CD8-positive, alpha-beta memory T cell (primary cell): ENCODE results near the gene TRIL. TPM values are rescaled to one million over a fixed set of nuclear protein-coding genes. Genes with fewer than 3 reads are reported as not detected.

Experiments
- CTCF ChIA-PET: fragments of 350-600 bp; sonication (Branson Sonifier 250); formaldehyde crosslinking; loops from one replicate; lab custom pipeline; 2021; ENCODE audit warnings: antibody characterized with exemption; lab: Charles Lee
- POLR2A ChIA-PET: fragments of 350-600 bp; sonication (Branson Sonifier 250); formaldehyde crosslinking; loops from one replicate; lab custom pipeline; 2021; ENCODE audit warnings: antibody characterized with exemption; lab: Charles Lee
- DNase-seq, 5 donors: peaks; one replicate each; pipeline versions ENCODE4 v3.0.0 to v3.0.0-alpha.2; 2020 to 2022; ENCODE audit warnings: mixed read lengths in 1 of 5
- H3K27ac ChIP-seq: one replicate; pipeline ENCODE4 v1.7.0; 2013; ENCODE audit warnings: low read depth, mild to moderate bottlenecking, low read length, moderate library complexity
- H3K27me3 ChIP-seq: 2 replicates; pipeline ENCODE4 v1.7.0; 2013; ENCODE audit warnings: low read length, mild to moderate bottlenecking; ENCODE audit not compliant: insufficient read depth, poor library complexity, severe bottlenecking
- H3K36me3 ChIP-seq: 2 replicates; pipeline ENCODE4 v1.7.0; 2013; ENCODE audit warnings: mild to moderate bottlenecking, low read length, moderate library complexity; ENCODE audit not compliant: insufficient read depth
- H3K4me1 ChIP-seq: 2 replicates; pipeline ENCODE4 v1.7.0; 2013; ENCODE audit warnings: mild to moderate bottlenecking, low read length, moderate library complexity; ENCODE audit not compliant: insufficient read depth
- H3K4me3 ChIP-seq: 2 replicates; pipeline ENCODE4 v1.7.0; 2013; ENCODE audit warnings: mild to moderate bottlenecking, low read length
- H3K9me3 ChIP-seq: 2 replicates; pipeline ENCODE4 v1.7.0; 2013; ENCODE audit warnings: mild to moderate bottlenecking, low read length
- H3K27ac Mint-ChIP-seq, 8 donors: one replicate each; pipeline ENCODE4 v1.8.0; 2020 to 2021; ENCODE audit warnings: mixed read lengths in 8 of 8, mild to moderate bottlenecking in 6 of 8, inconsistent platforms in 3 of 8, moderate library complexity in 3 of 8
- H3K27me3 Mint-ChIP-seq, 2 donors: one replicate each; pipeline ENCODE4 v1.8.0; 2020 to 2021; ENCODE audit warnings: mixed read lengths in 2 of 2, mild to moderate bottlenecking in 1 of 2, moderate library complexity in 1 of 2
- H3K36me3 Mint-ChIP-seq, 3 donors: one replicate each; pipeline ENCODE4 v1.8.0; 2020 to 2021; ENCODE audit warnings: mixed read lengths in 3 of 3, inconsistent platforms in 1 of 3, mild to moderate bottlenecking in 1 of 3
- H3K4me1 Mint-ChIP-seq, 3 donors: one replicate each; pipeline ENCODE4 v1.8.0; 2020 to 2021; ENCODE audit warnings: mixed read lengths in 3 of 3, inconsistent platforms in 1 of 3, mild to moderate bottlenecking in 1 of 3
- H3K4me3 Mint-ChIP-seq, 7 donors: one replicate each; pipeline ENCODE4 v1.8.0; 2020 to 2021; ENCODE audit warnings: mixed read lengths in 7 of 7, mild to moderate bottlenecking in 6 of 7, moderate library complexity in 4 of 7, inconsistent platforms in 2 of 7
- H3K9me3 Mint-ChIP-seq, 5 donors: one replicate each; pipeline ENCODE4 v1.8.0; 2020 to 2022; ENCODE audit warnings: mixed read lengths in 5 of 5, mild to moderate bottlenecking in 3 of 5, moderate library complexity in 2 of 5, inconsistent platforms in 1 of 5
- polyA plus RNA-seq: library from polyadenylated mRNA; unstranded; fragments of 300-500 nt; fragmentation: Illumina TruSeq; gene quantifications from one replicate; pipeline ENCODE4 v1.2.3, GENCODE V29; 2021
- total RNA-seq, 2 experiments: library from RNA; stranded (reverse); gene quantifications; one replicate each; pipeline ENCODE4 v1.2.3, GENCODE V29; 2021

The TRIL gene
- total and polyA plus RNA-seq, 3 experiments from 2014 or later, result not detected

DNA sequence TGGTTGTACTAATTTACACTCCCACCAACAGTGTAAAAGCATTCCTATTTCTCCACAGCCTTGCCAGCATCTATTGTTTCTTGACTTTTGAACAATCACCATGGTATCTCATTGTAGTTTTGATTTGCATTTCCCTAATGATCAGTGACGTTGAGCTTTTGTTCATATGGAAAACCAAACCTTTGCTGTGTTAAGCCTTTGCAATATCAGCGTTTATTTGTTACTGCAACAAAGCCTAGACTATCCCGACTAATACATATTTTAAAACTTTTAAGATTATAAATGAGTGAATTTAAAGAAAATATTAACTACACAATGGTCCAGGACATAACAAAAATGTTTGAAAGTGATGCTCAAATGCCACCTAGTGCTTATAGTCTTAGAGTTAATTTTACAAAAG is 26.6 kb downstream of the TRIL start:
- Histone ChIP-seq H3K4me1 (peaks cover 5% of the 10 kb centered on the region), H3K27me3 (no peaks in the 10 kb centered on the region), H3K36me3 (no peaks in the 10 kb centered on the region), H3K27ac (no peak overlapping the region), H3K9me3 (no peaks in the 10 kb centered on the region), H3K4me3 (no peak overlapping the region)
- POLR2A ChIA-PET, result no interaction called here
- peaks cover 8 to 14% (median 9%) of the 10 kb centered on the region in 3 donors for H3K4me1 Mint-ChIP-seq
- H3K27me3 Mint-ChIP-seq, result peaks cover 10 to 42% of the 10 kb centered on the region in 2 donors
- CTCF ChIA-PET, result interaction anchor here (2.2 kb wide), 1 partner anchor 9 kb away, joined by 7 read pairs; no protein-coding TSS in a partner anchor
- H3K36me3 Mint-ChIP-seq, result no peaks in the 10 kb centered on the region
- DNase-seq, result no peak
- H3K9me3 Mint-ChIP-seq, result no peaks in the 10 kb centered on the region
- H3K4me3 Mint-ChIP-seq, result no peak overlapping the region
- H3K27ac Mint-ChIP-seq, result no peak overlapping the region

- ChIA-PET POLR2A (no interaction called here), CTCF (interaction anchor here (0.8 to 9.5 kb wide), 29 partner anchors 9 to 491 kb away, joined by 3 to 106 read pairs (median 4); partner anchors contain the start of gene TRIL)
- Histone ChIP-seq H3K36me3 (no peaks in the 10 kb centered on the region), H3K27me3 (no peaks in the 10 kb centered on the region), H3K4me3 (peak overlapping the region; percentile 75), H3K4me1 (peaks cover 14% of the 10 kb centered on the region), H3K27ac (no peak overlapping the region), H3K9me3 (no peaks in the 10 kb centered on the region)
- Mint-ChIP-seq H3K27ac (peak overlapping the region in 5 of 8 donors; percentile 27 to 90 (median 85)), H3K4me3 (peak overlapping the region; percentile 83 to 96 (median 93)), H3K9me3 (no peaks in the 10 kb centered on the region), H3K27me3 (peaks cover 3 to 9% of the 10 kb centered on the region in 2 donors), H3K4me1 (peaks cover 22 to 30% (median 25%) of the 10 kb centered on the region in 3 donors), H3K36me3 (no peaks in the 10 kb centered on the region)
- DNase-seq, result peak; percentile 10 to 59 (median 58)
These were observed 31.1 kb downstream of the TRIL start for GRCh38 chr7:28926871-28927597.

GRCh38 chr7:28922624-28923331 is 35.4 kb downstream of the TRIL start:
- H3K36me3 ChIP-seq, result no peaks in the 10 kb centered on the region
- no peaks in the 10 kb centered on the region for H3K27me3 ChIP-seq
- CTCF ChIA-PET, result interaction anchor here (0.6 to 9.5 kb wide), 26 partner anchors 9 to 998 kb away, joined by 3 to 106 read pairs (median 4); no protein-coding TSS in a partner anchor
- no peak overlapping the region for H3K27ac ChIP-seq
- Mint-ChIP-seq H3K36me3 (no peaks in the 10 kb centered on the region), H3K27me3 (peaks cover 0 to 2% of the 10 kb centered on the region in 2 donors), H3K9me3 (no peaks in the 10 kb centered on the region), H3K4me3 (peak overlapping the region in 1 of 7 donors; percentile 56), H3K27ac (no peak overlapping the region), H3K4me1 (peaks cover 26 to 29% (median 28%) of the 10 kb centered on the region in 3 donors)
- H3K4me3 ChIP-seq, result no peak overlapping the region
- DNase-seq, result peak; percentile 26 to 66 (median 44)
- peaks cover 15% of the 10 kb centered on the region for H3K4me1 ChIP-seq
- H3K9me3 ChIP-seq, result no peaks in the 10 kb centered on the region
- POLR2A ChIA-PET, result no interaction called here

DNA sequence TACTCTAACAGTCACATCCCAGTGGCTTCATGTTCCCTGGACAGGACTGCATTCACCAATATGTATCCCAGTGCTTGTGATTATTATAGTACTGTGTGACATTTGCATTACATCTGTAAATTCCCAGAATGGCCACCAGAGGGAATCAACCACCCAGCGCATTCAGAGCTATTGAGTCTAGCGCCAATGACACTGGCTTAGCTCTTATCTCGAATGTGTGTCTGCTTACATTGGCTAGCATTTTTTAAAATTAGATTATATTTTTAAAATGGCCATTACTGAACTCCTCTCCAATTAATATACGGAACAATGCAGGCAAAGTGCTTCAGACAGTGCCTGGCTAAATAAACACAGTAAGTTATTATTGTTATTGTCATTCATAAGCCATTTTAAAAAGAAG is 36.3 kb downstream of the TRIL start:
- POLR2A ChIA-PET, result no interaction called here

GRCh38 chr7:28920424-28920823 is 37.7 kb downstream of the TRIL start:
- H3K36me3 ChIP-seq, result no peaks in the 10 kb centered on the region
- peak overlapping the region in 1 of 8 donors; percentile 45 for H3K27ac Mint-ChIP-seq
- H3K27me3 Mint-ChIP-seq, result no peaks in the 10 kb centered on the region
- H3K4me3 ChIP-seq, result no peak overlapping the region
- no peak overlapping the region for H3K27ac ChIP-seq
- H3K4me3 Mint-ChIP-seq, result no peak overlapping the region
- H3K27me3 ChIP-seq, result no peaks in the 10 kb centered on the region
- H3K9me3 Mint-ChIP-seq, result no peaks in the 10 kb centered on the region
- no peak for DNase-seq
- H3K36me3 Mint-ChIP-seq, result no peaks in the 10 kb centered on the region
- H3K4me1 ChIP-seq, result peaks cover 10% of the 10 kb centered on the region
- H3K4me1 Mint-ChIP-seq, result peaks cover 15 to 17% (median 15%) of the 10 kb centered on the region in 3 donors
- CTCF ChIA-PET, result interaction anchor here (0.9 to 9.5 kb wide), 6 partner anchors 7 to 571 kb away, joined by 3 to 106 read pairs (median 4); no protein-coding TSS in a partner anchor
- H3K9me3 ChIP-seq, result no peaks in the 10 kb centered on the region
- POLR2A ChIA-PET, result no interaction called here

More for the DNA sequence above, 36.3 kb downstream of the TRIL start:
- Histone ChIP-seq H3K27ac (no peak overlapping the region), H3K9me3 (no peaks in the 10 kb centered on the region), H3K36me3 (no peaks in the 10 kb centered on the region), H3K4me1 (peaks cover 10% of the 10 kb centered on the region), H3K27me3 (no peaks in the 10 kb centered on the region), H3K4me3 (no peak overlapping the region)
- CTCF ChIA-PET, result interaction anchor here (0.6 to 9.5 kb wide), 25 partner anchors 8 to 999 kb away, joined by 3 to 106 read pairs (median 4); no protein-coding TSS in a partner anchor
- Mint-ChIP-seq H3K27ac (peak overlapping the region in 1 of 8 donors; percentile 30), H3K9me3 (no peaks in the 10 kb centered on the region), H3K4me1 (peaks cover 20 to 23% (median 20%) of the 10 kb centered on the region in 3 donors), H3K36me3 (no peaks in the 10 kb centered on the region), H3K27me3 (peaks cover 0 to under 1% of the 10 kb centered on the region in 2 donors), H3K4me3 (no peak overlapping the region)
- peak in 4 of 5 donors; percentile 10 to 50 (median 29) for DNase-seq

- Histone ChIP-seq H3K27ac (no peak overlapping the region), H3K4me3 (no peak overlapping the region), H3K27me3 (no peaks in the 10 kb centered on the region), H3K9me3 (no peaks in the 10 kb centered on the region), H3K4me1 (peaks cover 10% of the 10 kb centered on the region), H3K36me3 (no peaks in the 10 kb centered on the region)
- H3K9me3 Mint-ChIP-seq, result no peaks in the 10 kb centered on the region
- POLR2A ChIA-PET, result no interaction called here
- H3K4me1 Mint-ChIP-seq, result peaks cover 15 to 17% (median 15%) of the 10 kb centered on the region in 3 donors
- CTCF ChIA-PET, result interaction anchor here (9.5 kb wide), 1 partner anchor 488 kb away, joined by 106 read pairs; no protein-coding TSS in a partner anchor
- no peak for DNase-seq
- no peak overlapping the region for H3K4me3 Mint-ChIP-seq
- H3K27me3 Mint-ChIP-seq, result no peaks in the 10 kb centered on the region
- H3K27ac Mint-ChIP-seq, result no peak overlapping the region
- no peaks in the 10 kb centered on the region for H3K36me3 Mint-ChIP-seq
These were observed 38.6 kb downstream of the TRIL start for GRCh38 chr7:28919510-28919909.

GRCh38 chr7:28908775-28909174 is 49.4 kb downstream of the TRIL start:
- no peaks in the 10 kb centered on the region for H3K9me3 ChIP-seq
- ChIA-PET POLR2A (no interaction called here), CTCF (interaction anchor here (1.4 kb wide), 2 partner anchors 14 to 18 kb away, joined by 3 read pairs; no protein-coding TSS in a partner anchor)
- no peaks in the 10 kb centered on the region for H3K27me3 ChIP-seq
- no peak for DNase-seq
- Mint-ChIP-seq H3K27ac (no peak overlapping the region), H3K36me3 (no peaks in the 10 kb centered on the region), H3K27me3 (peaks cover 4 to 39% of the 10 kb centered on the region in 2 donors), H3K4me1 (no peaks in the 10 kb centered on the region), H3K4me3 (no peak overlapping the region), H3K9me3 (peaks cover 0 to 6% (median 5%) of the 10 kb centered on the region in 5 donors)
- no peak overlapping the region for H3K4me3 ChIP-seq
- H3K4me1 ChIP-seq, result no peaks in the 10 kb centered on the region
- H3K36me3 ChIP-seq, result no peaks in the 10 kb centered on the region
- H3K27ac ChIP-seq, result no peak overlapping the region
